ENCODE measurements around the gene TBC1D25.

Gene TBC1D25

DNA sequence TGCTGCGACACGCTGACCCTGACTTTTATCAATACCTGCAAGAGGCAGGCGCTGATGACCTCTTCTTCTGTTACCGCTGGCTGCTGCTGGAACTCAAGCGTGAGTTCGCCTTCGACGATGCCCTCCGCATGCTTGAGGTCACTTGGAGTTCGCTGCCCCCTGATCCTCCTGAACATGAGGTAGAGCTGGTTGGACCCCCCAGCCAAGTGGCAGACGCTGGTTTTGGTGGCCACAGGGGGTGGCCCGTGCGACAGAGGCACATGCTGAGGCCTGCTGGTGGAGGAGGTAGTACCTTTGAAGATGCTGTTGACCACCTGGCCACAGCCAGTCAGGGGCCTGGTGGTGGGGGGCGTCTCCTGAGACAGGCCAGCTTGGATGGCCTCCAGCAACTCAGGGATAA lies 20.5 kb downstream of the TBC1D25 start:
- no peak for DNase-seq (ENCODE audit: low read depth in 2 of 3, low spot score in 2 of 3)

DNA sequence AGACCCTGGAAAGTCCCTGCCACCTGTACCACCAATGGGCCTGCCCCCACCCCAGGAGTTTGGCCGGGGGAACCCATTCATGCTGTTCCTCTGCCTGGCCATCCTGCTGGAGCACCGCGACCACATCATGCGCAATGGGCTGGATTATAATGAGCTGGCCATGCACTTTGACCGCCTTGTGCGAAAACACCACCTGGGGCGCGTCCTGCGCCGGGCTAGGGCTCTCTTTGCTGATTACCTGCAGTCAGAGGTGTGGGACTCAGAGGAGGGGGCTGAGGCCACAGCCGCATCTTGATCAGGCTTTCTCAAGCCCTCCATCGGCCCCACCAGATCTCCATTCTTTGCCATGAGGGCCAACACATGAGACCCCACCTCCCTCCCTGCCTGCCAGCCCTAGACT lies 21.2 kb downstream of the TBC1D25 start:
- no peak for DNase-seq (ENCODE audit: low read depth in 2 of 3, low spot score in 2 of 3)

DNA sequence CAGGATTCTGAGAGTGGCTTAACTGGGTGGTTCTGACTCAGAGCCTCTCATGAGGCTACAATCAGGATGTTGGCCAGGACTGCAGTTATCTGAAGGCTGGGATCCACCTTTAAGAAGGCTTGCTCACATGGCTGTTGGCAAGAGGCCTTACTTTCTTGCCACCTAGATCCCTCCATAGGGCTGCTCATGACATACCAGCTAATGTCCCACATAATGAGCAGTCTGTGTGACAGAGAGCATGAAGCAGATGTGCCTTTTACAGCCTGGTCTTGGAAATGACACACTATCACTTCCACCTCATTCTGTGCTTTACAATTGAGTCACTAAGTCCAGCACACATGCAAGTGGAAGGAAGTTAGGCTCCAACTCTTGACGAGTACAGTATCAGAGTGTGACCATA lies 30.4 kb downstream of the TBC1D25 start:
- no peak for DNase-seq (ENCODE audit: low read depth in 2 of 3, low spot score in 2 of 3)

DNA sequence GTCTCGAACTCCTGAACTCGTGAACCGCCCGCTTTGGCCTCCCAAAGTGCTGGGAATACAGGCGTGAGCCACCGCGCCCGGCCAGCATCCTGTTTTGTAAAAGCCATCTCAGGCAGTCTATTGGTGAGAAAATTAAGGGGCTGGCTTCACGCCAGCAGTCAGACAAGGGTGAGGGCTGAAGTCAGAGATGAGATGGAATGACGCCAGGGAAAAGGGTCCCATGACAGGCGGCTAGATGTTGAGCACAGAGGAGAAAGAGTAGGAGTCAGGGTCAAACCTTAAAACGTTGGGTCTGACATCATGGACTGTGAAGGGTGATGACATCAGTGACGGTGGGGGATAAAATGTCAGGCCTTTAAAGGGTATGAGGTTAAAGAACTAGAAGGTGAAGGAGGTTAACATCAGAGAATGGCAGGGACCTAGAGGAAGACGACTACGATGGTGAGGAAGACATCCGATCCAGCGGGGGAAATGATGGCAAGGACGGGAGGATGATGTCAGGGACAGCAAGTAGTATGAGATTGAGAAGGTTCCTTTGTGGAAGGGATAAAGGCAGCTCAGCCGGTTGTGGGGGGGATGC lies 34.3 kb downstream of the TBC1D25 start:
- no peak for DNase-seq (ENCODE audit: low read depth in 2 of 3, low spot score in 2 of 3)

DNA sequence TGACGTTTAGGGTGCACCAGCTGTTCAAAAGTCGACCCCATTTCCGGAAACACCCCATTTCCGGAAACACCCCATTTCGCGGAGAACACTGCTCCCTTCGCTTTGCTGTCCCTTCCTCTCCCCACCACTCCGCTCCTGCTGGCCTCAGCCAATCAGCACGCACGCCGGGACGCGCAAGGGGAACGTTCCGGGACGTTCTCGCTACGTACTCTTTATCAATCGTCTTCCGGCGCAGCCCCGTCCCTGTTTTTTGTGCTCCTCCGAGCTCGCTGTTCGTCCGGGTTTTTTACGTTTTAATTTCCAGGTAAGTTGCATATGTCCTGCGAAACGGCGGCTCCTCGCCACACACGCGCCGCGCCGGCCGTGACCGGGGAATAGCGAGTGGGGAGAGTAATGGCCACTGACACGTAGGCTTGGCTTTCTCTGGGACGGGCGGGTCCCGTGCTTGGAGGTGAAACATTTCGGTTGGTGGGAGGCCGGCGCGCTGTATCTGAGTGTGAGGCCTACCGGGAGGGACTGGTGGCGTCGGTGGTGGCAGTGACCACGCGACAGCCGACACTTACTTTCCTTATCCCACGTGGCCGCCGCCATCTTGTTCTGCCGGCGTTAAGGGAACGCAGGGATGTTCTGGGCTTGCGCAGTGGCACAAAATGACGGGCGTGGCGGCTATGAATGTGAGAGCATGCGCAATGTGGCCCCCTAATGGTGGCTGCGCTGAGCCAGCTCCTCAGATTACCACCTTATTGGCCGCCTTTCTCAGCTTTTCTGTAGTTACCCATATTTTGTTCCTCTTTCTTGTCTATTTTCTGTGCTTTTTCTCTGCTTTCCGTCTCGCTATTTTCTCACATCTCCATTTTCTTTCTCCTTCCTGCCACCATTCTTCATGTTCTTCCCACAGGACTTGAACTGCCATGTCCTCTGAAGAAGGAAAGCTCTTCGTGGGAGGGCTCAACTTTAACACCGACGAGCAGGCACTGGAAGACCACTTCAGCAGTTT lies 35.1 kb downstream of the TBC1D25 start, which contains the start of gene RBM3:
TSS of gene RBM3 (plus strand) at position 215 of the 997 bp plus-strand sequence. CDS start at position 912, 697 bp downstream.
- peak; percentile 47 to 75 (median 69) for DNase-seq (ENCODE audit: low read depth in 2 of 3, low spot score in 2 of 3)

DNA sequence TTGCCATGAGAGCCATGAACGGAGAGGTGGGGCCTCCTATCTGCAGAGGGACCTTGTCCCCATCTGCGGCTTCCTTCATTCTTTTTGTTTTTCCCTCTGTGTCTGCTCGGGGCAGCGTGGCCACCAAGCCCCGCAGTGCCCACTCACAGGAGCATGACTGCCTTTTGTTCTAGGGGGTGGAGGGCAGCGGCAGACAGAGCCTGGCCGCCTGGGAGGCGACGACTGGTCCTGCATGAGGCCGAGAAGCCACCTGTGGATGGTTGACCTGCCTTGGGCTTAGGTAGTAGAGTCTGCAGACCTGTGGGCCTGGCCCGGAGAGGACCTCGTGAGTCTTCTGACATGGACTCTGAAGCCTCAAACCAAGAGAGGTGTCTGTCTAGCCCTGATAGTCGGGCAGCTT lies 36.1 kb downstream of the TBC1D25 start:
- DNase-seq (ENCODE audit: low read depth in 2 of 3, low spot score in 2 of 3): no peak

DNA sequence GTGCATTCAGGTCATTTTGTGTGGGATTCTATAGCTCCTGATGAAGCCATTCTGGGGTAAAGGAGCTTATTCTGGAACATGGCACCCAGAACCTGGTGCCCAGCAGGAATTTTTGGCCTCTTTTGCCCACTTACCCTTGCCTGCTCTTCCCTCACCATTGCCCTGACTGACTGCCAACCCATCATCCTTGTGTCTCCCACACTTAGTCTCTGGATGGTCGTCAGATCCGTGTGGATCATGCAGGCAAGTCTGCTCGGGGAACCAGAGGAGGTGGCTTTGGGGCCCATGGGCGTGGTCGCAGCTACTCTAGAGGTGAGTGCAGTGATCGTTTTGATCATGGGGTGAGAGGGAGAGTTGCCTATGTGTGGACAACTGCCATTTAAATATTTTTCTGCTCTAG lies 36.6 kb downstream of the TBC1D25 start:
- DNase-seq (ENCODE audit: low read depth in 2 of 3, low spot score in 2 of 3): no peak

DNA sequence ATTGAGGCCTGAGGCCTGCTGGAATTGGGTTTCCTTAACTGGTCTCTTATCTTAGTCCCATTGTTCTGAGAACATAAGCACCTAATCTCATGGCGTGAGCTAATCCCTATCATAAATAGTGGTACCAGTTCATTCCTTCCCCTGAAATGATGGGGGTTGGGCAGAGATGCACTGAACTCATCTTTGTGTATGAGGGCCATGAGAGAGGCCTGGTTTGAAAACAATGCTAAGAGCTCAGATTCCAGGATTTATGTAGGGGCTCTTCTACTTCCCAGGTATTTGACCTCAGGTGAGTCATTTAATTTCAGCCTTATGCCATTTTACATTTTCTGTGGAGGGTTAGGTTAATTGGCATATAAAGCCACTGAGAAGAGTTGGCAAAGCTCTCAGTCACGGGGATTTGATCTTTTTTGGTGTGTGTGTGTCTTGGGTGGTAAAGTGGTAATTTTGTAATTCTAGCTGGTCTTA lies 39.2 kb downstream of the TBC1D25 start:
- no peak for DNase-seq (ENCODE audit: low read depth in 2 of 3, low spot score in 2 of 3)

DNA sequence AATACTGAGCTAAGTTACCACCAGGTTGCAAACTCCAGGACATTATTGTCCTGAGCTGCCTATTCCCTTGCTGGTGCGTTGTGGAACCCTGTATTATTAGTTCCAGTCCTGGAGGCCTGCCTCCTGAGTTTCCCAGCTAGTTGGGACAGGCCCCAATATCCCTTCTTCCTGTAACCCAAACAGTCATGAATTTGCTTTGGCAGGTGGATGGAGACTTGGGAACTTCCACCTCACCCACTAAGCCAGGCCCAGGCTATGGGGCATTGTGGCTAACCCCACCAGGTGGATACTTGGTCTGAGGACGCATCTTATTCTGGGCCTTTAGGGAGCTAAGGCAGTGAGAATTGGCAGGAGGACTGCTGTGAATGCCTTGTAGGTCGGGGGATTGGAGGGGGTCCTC lies 39.7 kb downstream of the TBC1D25 start:
- DNase-seq (ENCODE audit: low read depth in 2 of 3, low spot score in 2 of 3): no peak

DNA sequence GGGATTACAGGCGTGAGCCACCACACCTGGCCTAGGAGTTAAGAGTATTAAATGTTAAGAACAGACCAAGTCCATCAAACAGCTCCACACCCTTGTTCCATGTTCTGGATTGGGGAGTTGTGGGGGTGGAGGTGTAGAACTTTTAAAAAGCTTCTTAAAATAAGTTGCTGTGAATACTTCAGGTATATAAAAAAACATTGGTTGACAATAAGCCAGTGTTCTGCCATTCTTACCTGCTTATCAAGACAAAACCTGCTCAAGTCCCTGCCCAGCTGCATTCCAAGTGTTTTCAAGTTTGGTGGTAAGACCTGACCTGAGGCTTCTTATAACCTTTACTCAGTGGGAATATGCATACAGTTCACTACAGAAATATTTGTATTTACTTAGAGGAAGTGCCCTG lies 41.1 kb downstream of the TBC1D25 start:
- no peak for DNase-seq (ENCODE audit: low read depth in 2 of 3, low spot score in 2 of 3)

DNA sequence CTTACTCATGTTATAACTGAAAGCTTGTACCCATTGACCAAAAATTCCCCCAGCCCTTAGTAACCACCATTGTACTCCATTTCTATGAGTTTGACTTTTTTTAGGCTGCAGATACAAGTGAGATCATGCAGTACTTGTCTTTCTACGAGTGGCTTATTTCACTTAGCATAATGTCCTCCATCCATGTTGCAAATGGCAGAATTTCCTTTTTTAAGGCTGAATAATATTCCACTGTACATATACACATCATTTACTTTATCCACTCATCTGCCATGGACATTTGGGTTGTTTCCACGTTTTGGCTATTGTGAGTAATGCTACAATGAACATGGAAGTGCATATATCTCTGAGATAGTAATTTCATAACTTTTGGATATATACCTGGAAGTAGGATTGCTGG lies 45.2 kb downstream of the TBC1D25 start:
- DNase-seq (ENCODE audit: low read depth in 2 of 3, low spot score in 2 of 3): no peak

DNA sequence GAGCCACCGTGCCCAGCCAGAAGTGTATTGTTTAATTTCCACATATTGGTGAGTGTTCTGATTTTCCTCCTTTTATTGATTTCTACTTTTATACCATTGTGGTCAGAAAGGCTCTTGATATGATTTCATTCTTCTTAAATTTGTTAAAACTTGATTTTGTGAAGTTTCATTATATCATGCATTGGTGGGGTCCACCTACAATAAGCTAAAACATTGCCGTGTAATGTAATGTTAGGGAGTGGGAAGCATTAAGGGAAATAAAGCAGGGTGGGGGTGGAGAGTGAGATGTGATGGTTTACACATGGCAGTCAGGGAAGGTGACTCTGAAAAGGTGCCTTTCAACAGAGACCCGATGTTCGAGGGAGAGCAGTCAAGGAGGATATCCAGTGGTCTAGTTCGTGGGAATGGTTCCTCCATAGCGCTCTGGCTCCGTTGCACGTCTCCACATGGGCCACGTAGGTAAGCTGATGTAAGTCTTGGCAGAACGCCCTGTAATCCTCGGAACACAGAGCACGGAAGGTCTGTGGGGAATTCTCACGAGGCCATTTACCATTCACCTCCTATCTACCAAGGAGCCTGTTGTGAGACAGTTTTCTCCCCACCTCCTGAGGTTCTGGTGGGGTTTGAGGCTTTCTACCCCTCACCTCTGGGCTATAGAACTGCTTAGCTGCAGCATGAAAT lies 50.1 kb downstream of the TBC1D25 start:
- no peak for DNase-seq (ENCODE audit: low read depth in 2 of 3, low spot score in 2 of 3)

DNA sequence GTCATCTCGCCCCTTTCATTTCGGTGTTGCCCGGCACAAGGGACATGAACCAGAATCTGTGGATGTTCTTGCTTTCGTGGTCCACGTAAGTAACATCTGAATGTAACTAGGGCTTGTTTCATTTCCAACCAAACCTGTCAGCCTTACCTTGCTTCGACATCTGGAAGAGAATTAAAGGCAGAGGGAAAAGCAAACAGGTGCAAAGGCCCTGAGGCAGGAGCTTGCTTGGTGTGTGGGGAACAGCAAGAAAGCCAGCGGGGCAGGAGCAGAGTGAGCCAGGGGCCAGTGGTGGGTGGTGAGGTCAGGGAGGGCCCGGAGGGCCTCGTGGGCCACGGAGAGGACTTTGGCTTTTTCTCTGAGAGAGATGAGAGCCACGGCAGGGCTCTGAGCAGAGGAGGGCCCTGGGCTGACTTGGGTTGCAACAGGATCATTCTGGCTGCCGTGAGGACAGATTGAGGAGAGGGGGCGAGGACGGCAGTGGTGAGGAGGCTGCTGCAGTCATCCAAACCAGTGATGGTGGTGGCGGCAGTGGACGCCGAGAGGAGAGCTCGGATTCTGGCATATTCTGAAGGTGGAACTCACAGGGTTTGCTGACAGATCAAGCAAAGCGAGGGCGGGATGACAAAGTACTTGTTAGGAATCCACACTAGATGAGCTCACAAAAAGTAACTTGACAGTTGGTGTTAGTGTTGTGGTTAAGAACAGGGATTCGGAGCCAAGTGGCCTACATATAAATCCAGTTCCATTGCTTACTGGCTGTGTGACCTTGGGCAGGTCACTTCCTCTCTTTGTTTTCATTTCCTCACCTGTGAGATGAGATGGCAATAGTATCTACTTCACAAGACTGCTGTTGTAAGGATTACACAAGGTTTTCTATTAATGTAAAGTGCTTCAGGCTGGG lies 50.9 kb downstream of the TBC1D25 start:
- DNase-seq (ENCODE audit: low read depth in 2 of 3, low spot score in 2 of 3): no peak

DNA sequence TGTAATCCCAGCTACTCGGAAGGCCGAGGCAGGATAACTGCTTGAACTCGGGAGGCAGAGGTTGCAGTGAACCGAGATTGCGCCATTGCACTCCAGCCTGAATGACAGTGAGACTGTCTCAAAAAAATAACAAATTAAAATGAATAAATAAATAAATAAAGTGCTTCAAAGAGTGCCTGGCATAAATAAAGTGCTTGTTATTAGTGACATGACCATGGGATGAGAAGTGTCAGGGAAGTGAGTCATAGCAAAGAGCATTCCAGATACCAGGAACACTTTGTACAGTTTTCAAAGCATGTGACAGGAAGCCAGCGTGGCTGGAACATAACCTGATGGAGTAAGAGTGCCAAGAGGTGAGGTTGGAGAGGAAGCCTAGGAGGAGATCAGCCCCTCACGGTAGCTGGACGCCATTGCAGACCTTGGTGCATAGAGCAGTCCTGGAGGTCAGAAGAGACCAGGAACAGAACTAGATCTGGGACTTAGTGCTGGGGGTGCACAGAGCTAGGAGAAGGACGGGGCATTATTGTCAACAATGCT lies 51.8 kb downstream of the TBC1D25 start:
- DNase-seq (ENCODE audit: low read depth in 2 of 3, low spot score in 2 of 3): no peak

DNA sequence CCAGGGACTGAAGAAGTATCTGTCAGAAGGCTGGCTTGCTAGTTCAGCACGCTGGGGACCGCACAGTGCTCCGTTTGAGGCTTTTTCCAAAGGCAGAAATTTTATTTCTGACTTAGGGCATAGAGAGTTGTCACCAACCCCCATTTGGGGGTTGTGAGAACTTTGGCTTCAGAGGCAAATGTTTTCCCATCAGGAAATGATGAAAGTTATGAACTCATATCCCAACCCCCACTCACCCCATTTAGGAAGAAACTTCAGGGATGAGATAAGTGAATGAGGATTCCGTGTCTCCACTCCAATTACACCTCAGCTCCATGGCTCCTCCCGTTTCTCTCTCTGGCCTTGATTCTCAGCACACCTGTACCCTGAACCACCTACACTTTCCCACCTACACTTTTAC lies 53.5 kb downstream of the TBC1D25 start:
- DNase-seq (ENCODE audit: low read depth in 2 of 3, low spot score in 2 of 3): no peak

DNA sequence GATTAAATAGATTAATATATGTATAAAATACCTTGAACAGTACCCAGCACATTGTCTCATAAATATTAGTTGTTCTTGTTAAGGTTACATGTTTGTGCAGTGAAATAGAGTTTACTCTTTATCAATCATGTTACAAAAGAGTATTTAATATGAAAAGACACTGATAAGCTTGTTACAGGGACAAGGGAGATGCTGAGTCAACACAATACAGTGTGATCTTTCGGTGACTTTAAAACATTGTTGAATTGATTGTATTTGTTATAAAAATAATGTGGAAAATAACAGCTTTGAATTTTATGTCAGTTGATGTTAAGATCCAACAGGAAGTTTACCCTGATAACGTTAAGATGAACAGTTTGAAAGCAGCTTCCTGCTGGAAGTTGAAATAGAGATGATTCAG lies 56.4 kb downstream of the TBC1D25 start:
- DNase-seq (ENCODE audit: low read depth in 2 of 3, low spot score in 2 of 3): no peak

DNA sequence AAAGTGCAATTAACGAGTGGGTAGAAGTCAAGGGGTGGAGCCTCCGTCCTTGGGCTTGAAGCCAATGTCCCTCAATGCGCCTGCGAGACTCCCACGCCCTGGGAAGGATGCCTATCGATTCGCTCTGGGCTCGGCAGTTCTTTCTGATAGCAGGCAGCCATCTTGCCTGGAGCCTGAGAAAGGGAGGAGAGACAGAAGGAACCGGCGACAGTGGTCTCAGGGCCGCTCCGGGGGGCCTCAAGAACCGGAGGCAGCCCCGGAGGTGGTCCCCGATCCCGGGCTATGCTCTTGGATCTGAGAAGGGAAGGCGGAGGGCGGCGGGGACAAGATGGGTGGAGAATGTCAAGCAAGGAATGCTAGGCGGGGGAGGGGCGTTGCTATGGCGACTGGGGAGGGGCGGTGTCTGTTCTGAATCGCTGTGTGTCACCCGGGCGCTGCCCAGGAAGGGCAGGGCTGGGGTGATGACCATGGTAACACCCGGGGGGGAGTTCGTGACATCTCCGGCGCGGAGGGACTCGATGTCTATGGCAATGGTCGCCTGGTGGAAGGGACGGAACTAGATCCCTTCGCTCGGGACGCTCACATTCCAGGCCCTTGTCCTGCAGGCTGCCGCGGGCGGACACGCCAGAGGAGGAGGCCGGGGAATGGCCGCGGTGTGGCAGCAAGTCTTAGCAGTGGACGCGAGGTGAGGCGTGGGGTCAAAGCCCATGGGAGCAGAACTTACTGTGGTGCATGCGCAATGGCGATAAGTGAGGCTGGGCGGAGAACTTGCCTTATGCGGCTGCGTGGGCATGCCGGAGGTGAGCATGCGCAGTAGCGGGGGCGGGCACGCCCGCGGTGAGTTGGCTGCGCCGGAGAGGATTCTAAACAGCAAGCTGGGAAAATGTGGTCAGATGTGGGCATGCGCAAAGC lies 58.1 kb downstream of the TBC1D25 start, which contains the start of gene WDR13:
TSS of gene WDR13 (plus strand) at position 140 of the 912 bp plus-strand sequence. CDS start at position 645, 505 bp downstream.
- DNase-seq (ENCODE audit: low read depth in 2 of 3, low spot score in 2 of 3): peak; percentile 58 to 73 (median 65)

DNA sequence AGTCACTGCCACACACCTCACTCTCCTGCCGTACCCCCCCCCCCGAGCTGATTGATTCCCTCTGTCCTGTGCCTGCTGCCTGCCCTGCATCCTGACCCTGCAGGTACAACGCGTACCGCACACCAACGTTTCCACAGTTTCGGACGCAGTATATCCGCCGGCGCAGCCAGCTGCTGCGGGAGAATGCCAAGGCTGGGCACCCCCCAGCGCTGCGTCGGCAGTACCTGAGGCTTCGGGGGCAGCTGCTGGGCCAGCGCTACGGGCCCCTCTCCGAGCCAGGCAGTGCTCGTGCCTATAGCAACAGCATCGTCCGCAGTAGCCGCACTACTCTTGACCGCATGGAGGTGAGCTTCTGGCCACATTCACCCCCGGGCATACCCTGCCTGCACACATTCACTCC lies 59.1 kb downstream of the TBC1D25 start:
- no peak for DNase-seq (ENCODE audit: low read depth in 2 of 3, low spot score in 2 of 3)

DNA sequence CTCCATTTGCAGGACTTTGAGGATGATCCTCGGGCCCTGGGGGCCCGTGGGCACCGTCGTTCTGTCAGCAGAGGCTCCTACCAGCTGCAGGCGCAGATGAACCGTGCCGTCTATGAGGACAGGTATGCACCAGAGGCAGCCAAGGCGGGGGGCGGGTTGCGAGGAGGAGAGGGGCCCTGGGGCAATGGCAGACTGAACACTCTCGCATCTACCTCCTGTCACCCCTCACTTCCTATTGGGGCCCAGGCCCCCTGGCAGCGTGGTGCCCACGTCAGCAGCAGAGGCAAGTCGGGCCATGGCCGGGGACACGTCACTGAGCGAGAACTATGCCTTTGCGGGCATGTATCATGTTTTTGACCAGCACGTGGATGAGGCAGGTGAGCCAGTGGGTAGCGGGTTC lies 59.8 kb downstream of the TBC1D25 start:
- no peak for DNase-seq (ENCODE audit: low read depth in 2 of 3, low spot score in 2 of 3)
